H54 (cell line): ENCODE results near the gene PLEKHA7.

ENCODE experiments used
- DNase-seq: peaks from one replicate; pipeline ENCODE4 v3.0.0; 2011; ENCODE audit warnings: low spot score, mixed read lengths; ENCODE audit not compliant: insufficient read length
- FAIRE-seq: peaks from 3 replicates; lab custom pipeline; 2011; peaks lifted over from hg19 to GRCh38; lab: Jason Lieb, UNC
- POLR2A ChIP-seq: IDR thresholded peaks from 2 replicates; pipeline ENCODE4 v1.6.1; 2011; ENCODE audit warnings: low read depth, mild to moderate bottlenecking, low read length

Gene PLEKHA7

GRCh38 chr11:16817351-16817750 lies 196.9 kb downstream of the PLEKHA7 start:
- TF ChIP-seq POLR2A, result no peak
- FAIRE-seq (no peak), DNase-seq (no peak)

GRCh38 chr11:16816358-16817270 lies 197.6 kb downstream of the PLEKHA7 start:
- FAIRE-seq (no peak), DNase-seq (no peak)
- TF ChIP-seq POLR2A, result no peak

GRCh38 chr11:16815047-16815767 lies 199.0 kb downstream of the PLEKHA7 start:
- FAIRE-seq (no peak), DNase-seq (no peak)
- no peak for TF ChIP-seq POLR2A

GRCh38 chr11:16814410-16815046 lies 199.7 kb downstream of the PLEKHA7 start:
- TF ChIP-seq POLR2A, result no peak
- no peak for DNase-seq
- FAIRE-seq, result no peak

- FAIRE-seq, result no peak
- no peak for TF ChIP-seq POLR2A
- no peak for DNase-seq
These were observed 201.1 kb downstream of the PLEKHA7 start for GRCh38 chr11:16813126-16813525.

- FAIRE-seq, result no peak
- TF ChIP-seq POLR2A, result no peak
These were observed 201.9 kb downstream of the PLEKHA7 start for GRCh38 chr11:16812274-16812673.

GRCh38 chr11:16811136-16812020 lies 202.8 kb downstream of the PLEKHA7 start:
- DNase-seq, result no peak
- FAIRE-seq, result no peak
- no peak for TF ChIP-seq POLR2A

More at GRCh38 chr11:16812274-16812673, 201.9 kb downstream of the PLEKHA7 start:
- DNase-seq, result no peak

GRCh38 chr11:16809886-16810668 lies 204.1 kb downstream of the PLEKHA7 start:
- FAIRE-seq, result no peak

GRCh38 chr11:16807306-16807705 lies 206.9 kb downstream of the PLEKHA7 start:
- DNase-seq, result no peak
- FAIRE-seq, result no peak
- TF ChIP-seq POLR2A, result no peak

More at GRCh38 chr11:16809886-16810668, 204.1 kb downstream of the PLEKHA7 start:
- no peak for TF ChIP-seq POLR2A
- DNase-seq, result peak; percentile 41

- DNase-seq, result no peak
- no peak for FAIRE-seq
- TF ChIP-seq POLR2A, result no peak
These were observed 207.4 kb downstream of the PLEKHA7 start for GRCh38 chr11:16806791-16807190.

- DNase-seq (no peak), FAIRE-seq (no peak)
- no peak for TF ChIP-seq POLR2A
These were observed 208.3 kb downstream of the PLEKHA7 start for GRCh38 chr11:16805938-16806337.
